CD4-positive, alpha-beta T cell treated with Interferon gamma for 1 hour (primary cell): ENCODE measurements around the gene TTC19.
"Not testable (repeated sequence)": the region's sequence is repeated elsewhere in the genome, so short reads cannot be mapped to it uniquely, and the experiment has no call there.

Source experiments
- DNase-seq: peaks from one replicate; pipeline ENCODE4 v3.0.0-alpha.2; 2020

Gene TTC19

GRCh38 chr17:16033729-16034349 lies 34.2 kb downstream of the TTC19 start:
- no peak for DNase-seq

DNA sequence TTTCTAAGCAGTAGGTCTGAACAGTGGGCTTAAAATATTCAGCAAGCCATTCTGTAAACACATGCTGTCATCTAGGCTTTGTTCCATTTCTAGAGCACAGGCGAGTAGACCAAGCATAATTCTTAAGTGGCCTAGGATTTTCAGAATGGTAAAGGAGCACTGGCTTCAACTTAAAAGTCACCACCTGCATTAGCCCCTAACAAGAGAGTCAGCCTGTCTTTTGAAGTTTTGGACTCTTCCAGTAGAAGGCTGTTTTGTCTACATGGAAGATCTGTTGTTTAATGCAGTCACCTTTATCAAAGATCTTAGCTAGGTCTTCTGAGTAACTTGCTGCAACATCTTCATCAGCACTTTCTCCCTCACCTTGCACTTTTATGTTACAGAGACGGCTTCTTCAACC lies 36.6 kb downstream of the TTC19 start:
- no peak for DNase-seq

GRCh38 chr17:16037636-16038035 lies 38.0 kb downstream of the TTC19 start:
- no peak for DNase-seq

GRCh38 chr17:16040710-16041251 lies 41.2 kb downstream of the TTC19 start:
- no peak for DNase-seq

DNA sequence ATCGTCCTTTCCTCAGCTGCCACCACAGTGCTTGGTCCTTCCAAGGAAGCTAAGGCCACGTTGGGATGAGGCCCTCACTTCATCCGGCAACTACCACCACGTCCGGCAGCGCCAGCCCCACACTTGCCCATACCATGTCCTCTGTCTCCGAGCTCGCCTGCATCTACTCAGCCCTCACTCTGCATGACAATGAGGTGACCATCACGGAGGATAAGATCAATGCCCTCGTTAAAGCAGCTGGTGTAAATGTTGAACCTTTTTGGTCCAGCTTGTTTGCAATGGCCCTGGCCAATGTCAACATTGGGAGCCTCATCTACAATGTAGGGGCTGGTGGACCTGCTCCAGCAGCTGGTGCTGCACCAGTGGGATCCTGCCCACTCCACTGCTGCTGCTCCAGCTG lies 44.9 kb downstream of the TTC19 start:
- DNase-seq = no peak

DNA sequence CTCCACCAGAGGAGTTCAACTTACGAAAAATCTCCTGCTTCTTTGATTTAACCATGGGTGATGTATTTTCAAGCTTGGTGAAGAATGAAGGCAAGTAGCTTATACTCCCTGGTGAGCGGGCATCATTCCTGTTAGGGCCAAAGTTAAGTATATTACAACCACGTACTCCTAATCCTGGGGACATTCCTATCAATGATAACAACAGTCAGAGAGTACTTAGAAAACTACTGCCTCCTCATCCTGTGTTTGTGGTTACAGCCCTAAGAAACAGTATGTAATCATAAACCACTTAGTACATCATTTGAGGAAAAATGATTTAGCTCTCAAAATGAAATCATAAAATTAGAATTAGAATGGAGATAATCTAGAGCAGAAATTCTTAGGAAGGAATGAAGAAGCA lies 47.3 kb downstream of the TTC19 start:
- no peak for DNase-seq

DNA sequence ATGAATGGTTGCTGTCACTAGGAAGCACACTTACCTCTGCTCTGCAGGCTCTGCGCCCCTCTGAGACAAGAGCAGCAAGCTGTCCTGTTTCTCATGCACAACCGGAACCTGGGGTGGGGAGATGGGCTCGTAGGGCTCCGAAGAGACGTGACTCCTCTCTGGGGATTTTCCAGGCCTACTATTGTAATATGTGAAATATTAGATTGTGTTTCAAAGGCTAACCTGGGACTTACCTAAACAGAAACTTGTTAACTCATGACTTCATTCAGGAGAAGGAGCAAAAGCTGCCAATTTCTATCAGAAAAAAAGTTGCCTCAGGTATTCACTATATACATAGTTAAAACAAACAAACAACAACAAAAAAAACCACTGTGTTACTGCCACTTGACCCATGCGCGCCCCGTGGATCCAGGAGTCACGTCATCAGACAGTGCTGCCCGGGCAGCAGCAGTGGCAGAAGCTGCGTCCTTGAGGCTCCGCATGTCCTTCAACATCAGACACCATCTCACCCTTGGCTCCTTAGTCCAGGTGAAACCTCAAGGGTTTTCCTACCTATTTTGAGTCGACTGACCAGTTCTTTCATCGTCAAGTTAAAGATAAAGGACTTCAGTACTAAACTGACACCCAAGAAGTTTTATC lies 49.3 kb downstream of the TTC19 start:
- DNase-seq = no peak

DNA sequence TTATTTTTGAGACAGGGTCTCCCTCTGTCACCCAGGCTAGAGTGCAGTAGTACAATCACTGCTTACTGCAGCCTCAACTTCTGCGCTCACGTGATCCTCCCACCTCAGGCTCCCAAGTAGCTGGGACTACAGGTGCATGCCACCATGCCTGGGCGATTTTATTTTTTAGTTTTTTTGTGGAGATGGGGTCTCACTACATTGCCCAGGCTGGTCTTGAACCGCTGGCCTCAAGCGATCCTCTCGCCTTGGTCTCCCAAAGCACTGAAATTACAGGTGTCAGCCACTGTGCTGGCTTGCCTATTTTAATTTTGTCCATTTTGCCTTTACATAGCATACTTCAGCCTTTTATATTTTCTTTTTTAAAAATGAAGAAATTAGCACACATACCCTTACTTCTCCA lies 51.2 kb downstream of the TTC19 start:
- no peak for DNase-seq

DNA sequence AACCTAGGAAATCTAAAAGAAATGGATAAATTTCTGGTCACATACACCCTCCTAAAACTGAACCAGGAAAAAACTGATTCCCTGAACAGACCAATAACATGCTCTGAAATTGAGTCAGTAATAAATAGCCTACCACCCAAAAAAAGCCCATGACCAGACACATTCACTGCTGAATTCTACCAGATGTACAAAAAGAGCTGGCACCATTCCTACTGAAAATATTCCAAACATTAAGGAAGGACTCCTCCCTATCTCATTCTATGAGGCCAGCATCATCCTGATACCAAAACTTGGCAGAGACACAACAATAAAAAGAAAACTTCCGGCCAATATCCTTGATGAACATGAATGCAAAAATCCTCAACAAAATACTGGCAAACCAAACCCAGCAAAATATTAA lies 52.9 kb downstream of the TTC19 start:
- DNase-seq = no peak

- not testable (repeated sequence) for DNase-seq
Measured at GRCh38 chr17:16055139-16055538, 55.5 kb downstream of the TTC19 start.

- no peak for DNase-seq
Measured at GRCh38 chr17:16061631-16062030, 62.0 kb downstream of the TTC19 start.

GRCh38 chr17:16066125-16066524 lies 66.5 kb downstream of the TTC19 start:
- DNase-seq = no peak

- no peak for DNase-seq
Measured at GRCh38 chr17:16068323-16068722, 68.7 kb downstream of the TTC19 start.

- DNase-seq = no peak
Measured at GRCh38 chr17:16072031-16072430, 72.4 kb downstream of the TTC19 start.

DNA sequence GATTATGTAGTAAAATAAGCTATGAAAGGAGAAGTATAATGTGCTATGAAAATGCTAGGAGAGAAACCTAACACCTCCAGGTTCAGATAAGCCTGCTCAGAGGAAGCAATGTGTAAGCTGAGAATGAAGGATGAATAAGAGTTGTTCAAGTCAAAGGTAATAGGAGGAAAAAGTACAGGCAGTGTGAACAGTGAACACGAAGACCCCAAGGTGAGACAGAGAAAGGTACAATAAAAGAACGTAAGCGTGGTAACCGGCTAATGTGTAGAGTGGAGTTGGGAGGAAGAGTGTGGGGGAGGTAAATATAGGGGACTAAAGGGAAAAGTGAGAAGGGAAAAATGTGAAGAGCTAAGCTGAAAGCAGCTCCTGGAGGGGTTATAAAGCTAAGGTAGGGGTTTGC lies 74.2 kb downstream of the TTC19 start:
- DNase-seq = no peak

DNA sequence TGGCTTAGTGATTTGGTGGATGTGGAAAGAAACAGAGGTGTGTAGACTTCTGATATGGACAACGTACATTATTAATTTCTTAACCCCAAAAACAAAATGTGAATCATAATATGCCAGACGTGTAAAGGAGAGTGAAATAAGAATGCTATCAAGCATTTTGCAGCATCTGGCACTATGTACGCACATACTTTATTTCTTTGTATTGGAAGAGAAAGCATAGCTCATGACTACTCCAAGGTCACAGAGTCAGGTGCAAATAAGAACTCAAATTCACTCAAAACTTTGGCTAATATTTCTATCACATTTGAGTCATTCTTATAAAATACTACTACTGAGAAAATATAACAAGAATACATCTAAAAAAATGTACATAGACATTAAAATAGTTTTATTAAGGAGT lies 74.8 kb downstream of the TTC19 start:
- no peak for DNase-seq

GRCh38 chr17:16075949-16076348 lies 76.3 kb downstream of the TTC19 start:
- no peak for DNase-seq
